Esophagus squamous epithelium (tissue), 5 donors: ENCODE results near the gene CLTCL1. TPM values are rescaled to one million over a fixed set of nuclear protein-coding genes. Genes with fewer than 3 reads are reported as not detected.

Experiments used
- DNase-seq: peaks from one replicate; lab custom pipeline; 2025; lab: John Stamatoyannopoulos, UW
- H3K27ac ChIP-seq, 4 donors: fragments of 200-600 bp; sonication (generic); one replicate each; pipeline ENCODE4 v1.5.1; 2016 to 2019; ENCODE audit warnings: mild to moderate bottlenecking in 1 of 4
- H3K27me3 ChIP-seq, 4 donors: fragments of 200-600 bp; sonication (generic); 1 replicate in 3 of 4; 2 replicates in 1 of 4; pipeline versions ENCODE4 v1.5.1 to v1.6.0; 2017 to 2021; ENCODE audit warnings: antibody characterized with exemption in 1 of 4
- H3K36me3 ChIP-seq, 3 donors: fragments of 200-600 bp; sonication (generic); one replicate each; pipeline ENCODE4 v1.5.1; 2016 to 2019
- H3K4me1 ChIP-seq, 3 donors: fragments of 200-600 bp; sonication (generic); one replicate each; pipeline ENCODE4 v1.5.1; 2017 to 2019
- H3K4me3 ChIP-seq, 4 donors: fragments of 200-600 bp; sonication (generic); 1 replicate in 3 of 4; 2 replicates in 1 of 4; pipeline ENCODE4 v1.5.1; 2016 to 2019; ENCODE audit warnings: mild to moderate bottlenecking in 2 of 4, moderate library complexity in 1 of 4
- H3K9me3 ChIP-seq, 3 donors: fragments of 200-600 bp; sonication (generic); one replicate each; pipeline ENCODE4 v1.5.1; 2016 to 2019
- CTCF ChIP-seq, 6 experiments: fragments of 450-650 bp in 4 of 6; fragments of 200-600 bp in 2 of 6; sonication (generic) in 2 of 6; IDR thresholded peaks; one replicate each; pipeline ENCODE4 v1.5.1; 2016 to 2019; ENCODE audit warnings: antibody characterized with exemption in 6 of 6, mild to moderate bottlenecking in 4 of 6, moderate library complexity in 4 of 6
- POLR2A ChIP-seq, 4 donors: fragments of 450-650 bp; IDR thresholded peaks; one replicate each; pipeline ENCODE4 v1.6.1; 2017; ENCODE audit warnings: antibody characterized with exemption in 4 of 4, mild to moderate bottlenecking in 4 of 4, moderate library complexity in 3 of 4
- WGBS, 2 donors: methylation state at CpG; one replicate each; pipeline ENCODE4 v1.1.5; 2018; 5-methylcytosine and 5-hydroxymethylcytosine counted together
- intact Hi-C: fragments of 100-400 bp; cut with DNase I; formaldehyde crosslinking; loops from one replicate; pipeline ENCODE4 v1.15.0; 2022
- total RNA-seq, 4 donors: library from RNA; depleted of rRNA; stranded (reverse); fragments of >200 nt; gene quantifications; one replicate each; pipeline ENCODE4 v1.1.0, GENCODE V29; 2016
- donor health status: DM: yes; HTN: yes; CAD: no.

CLTCL1 gene
- total RNA-seq, 4 donors from 2014 or later = 3.0 to 7.7 (median 5.1) TPM

GRCh38 chr22:19193879-19194278 lies 97.6 kb downstream of the CLTCL1 start:
- Histone ChIP-seq H3K27me3 (no peaks in the 10 kb centered on the region), H3K27ac (no peak overlapping the region), H3K4me3 (no peak overlapping the region), H3K4me1 (no peaks in the 10 kb centered on the region), H3K9me3 (no peaks in the 10 kb centered on the region), H3K36me3 (peaks cover 0 to 24% (median 0%) of the 10 kb centered on the region in 3 donors)
- no peak for DNase-seq
- TF ChIP-seq CTCF (IDR thresholded peaks at IDR 0.05) = no peak
- TF ChIP-seq POLR2A (IDR thresholded peaks at IDR 0.05) = no peak
- intact Hi-C loops = no loop called here
- WGBS, 2 donors = 86 to 93% methylated on average over 2 to 5 of the region's 6 CpGs

GRCh38 chr22:19187716-19188563 lies 103.6 kb downstream of the CLTCL1 start:
- H3K27me3 ChIP-seq = no peaks in the 10 kb centered on the region
- no peaks in the 10 kb centered on the region for H3K4me1 ChIP-seq
- DNase-seq = no peak
- H3K36me3 ChIP-seq = peaks cover 0 to 9% (median 0%) of the 10 kb centered on the region in 3 donors
- H3K4me3 ChIP-seq = no peak overlapping the region
- 54 to 73% methylated on average over 2 to 5 of the region's 6 CpGs for WGBS, 2 donors
- no peak overlapping the region for H3K27ac ChIP-seq
- TF ChIP-seq CTCF (IDR thresholded peaks at IDR 0.05) = no peak
- TF ChIP-seq POLR2A (IDR thresholded peaks at IDR 0.05) = no peak
- no peaks in the 10 kb centered on the region for H3K9me3 ChIP-seq
- intact Hi-C loops = no loop called here

DNA sequence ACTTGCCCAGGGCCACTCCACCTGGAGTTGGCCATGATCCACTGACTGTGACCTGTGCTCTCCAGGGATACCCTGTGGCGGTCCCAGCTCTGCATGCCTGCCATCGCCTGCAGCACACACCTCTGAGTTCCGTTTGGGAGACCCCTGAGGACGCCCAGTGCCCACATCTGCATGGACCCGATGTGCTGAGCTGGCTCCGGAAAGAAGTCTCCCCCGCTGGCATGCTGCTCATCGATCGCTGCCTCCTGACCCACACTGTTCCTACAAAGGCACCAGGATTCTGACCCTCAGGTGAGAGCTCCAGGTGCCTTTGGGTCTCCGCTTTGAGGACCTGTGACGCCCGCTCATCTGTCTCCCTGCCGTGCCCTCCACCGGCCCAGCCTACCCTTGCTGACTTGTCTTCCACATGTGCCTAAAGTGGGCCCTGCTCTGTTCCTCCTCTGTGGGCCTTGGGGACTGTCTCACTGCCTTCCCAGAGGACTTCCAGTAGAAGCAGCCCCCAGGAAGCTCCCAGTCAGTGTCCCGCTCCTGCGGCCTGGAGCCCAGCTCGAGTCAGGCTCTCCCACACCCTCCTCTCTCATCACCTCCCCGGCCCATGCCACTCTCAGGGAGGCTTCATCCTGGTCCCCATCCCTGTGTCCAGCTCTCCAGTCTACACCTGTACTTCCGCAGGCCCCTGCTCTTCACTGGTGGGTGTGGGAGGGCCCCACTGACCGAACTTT lies 107.1 kb downstream of the CLTCL1 start:
- Histone ChIP-seq H3K4me1 (peaks cover 2 to 3% (median 2%) of the 10 kb centered on the region in 3 donors), H3K36me3 (peaks cover 0 to 8% (median 0%) of the 10 kb centered on the region in 3 donors), H3K4me3 (no peak overlapping the region), H3K27ac (no peak overlapping the region), H3K9me3 (no peaks in the 10 kb centered on the region), H3K27me3 (no peaks in the 10 kb centered on the region)
- WGBS, 2 donors = 87 to 98% methylated on average over 14 to 20 of the region's 20 CpGs
- intact Hi-C loops = no loop called here
- no peak for TF ChIP-seq CTCF (IDR thresholded peaks at IDR 0.05)
- no peak for TF ChIP-seq POLR2A (IDR thresholded peaks at IDR 0.05)
- no peak for DNase-seq

- H3K4me3 ChIP-seq = no peak overlapping the region
- TF ChIP-seq CTCF (IDR thresholded peaks at IDR 0.05) (no peak), POLR2A (IDR thresholded peaks at IDR 0.05) (no peak)
- 46 to 74% methylated on average over 6 of the region's 9 CpGs for WGBS, 2 donors
- no peak for DNase-seq
- peaks cover 0 to 8% (median 0%) of the 10 kb centered on the region in 3 donors for H3K36me3 ChIP-seq
- no peaks in the 10 kb centered on the region for H3K27me3 ChIP-seq
- intact Hi-C loops = no loop called here
- H3K27ac ChIP-seq = no peak overlapping the region
- no peaks in the 10 kb centered on the region for H3K9me3 ChIP-seq
- peaks cover 7 to 9% (median 7%) of the 10 kb centered on the region in 3 donors for H3K4me1 ChIP-seq
These were observed 108.3 kb downstream of the CLTCL1 start for GRCh38 chr22:19183216-19183615.
